Lower leg skin (tissue), 4 donors: ENCODE results near the gene STXBP5L. TPM values are rescaled to one million over a fixed set of nuclear protein-coding genes. Genes with fewer than 3 reads are reported as not detected.
"Not testable (repeated sequence)": the region's sequence is repeated elsewhere in the genome, so short reads cannot be mapped to it uniquely, and the experiment has no call there.

Experiments used
- DNase-seq, 2 donors: peaks; one replicate each; pipeline ENCODE4 v3.0.0-alpha.2; 2019; ENCODE audit warnings: low spot score in 2 of 2
- H3K4me3 ChIP-seq: fragments of 200-600 bp; sonication (generic); 2 replicates; pipeline ENCODE4 v1.5.1; 2017; ENCODE audit warnings: mild to moderate bottlenecking, low read depth; ENCODE audit not compliant: poor library complexity, severe bottlenecking
- CTCF ChIP-seq, 3 donors: fragments of 450-650 bp; IDR thresholded peaks; one replicate each; pipeline ENCODE4 v1.5.1; 2016; ENCODE audit warnings: antibody characterized with exemption in 3 of 3, mild to moderate bottlenecking in 3 of 3, moderate library complexity in 2 of 3
- POLR2A ChIP-seq, 2 donors: fragments of 450-650 bp; IDR thresholded peaks; one replicate each; pipeline ENCODE4 v1.6.1; 2016 to 2017; ENCODE audit warnings: antibody characterized with exemption in 2 of 2, mild to moderate bottlenecking in 1 of 2, moderate library complexity in 1 of 2
- WGBS, 2 donors: methylation state at CpG; one replicate each; pipeline ENCODE4 v1.1.5; 2018; 5-methylcytosine and 5-hydroxymethylcytosine counted together
- intact Hi-C: fragments of 100-400 bp; cut with DNase I; formaldehyde crosslinking; loops from one replicate; pipeline ENCODE4 v1.15.0; 2023; ENCODE audit warnings: low total_unique reads
- total RNA-seq, 4 donors: library from RNA; depleted of rRNA; stranded (reverse); fragments of >200 nt; gene quantifications; one replicate each; pipeline ENCODE4 v1.1.0, GENCODE V29; 2016

Gene STXBP5L
- total RNA-seq, 4 donors from 2014 or later = 0.06 TPM; not detected in 3

DNA sequence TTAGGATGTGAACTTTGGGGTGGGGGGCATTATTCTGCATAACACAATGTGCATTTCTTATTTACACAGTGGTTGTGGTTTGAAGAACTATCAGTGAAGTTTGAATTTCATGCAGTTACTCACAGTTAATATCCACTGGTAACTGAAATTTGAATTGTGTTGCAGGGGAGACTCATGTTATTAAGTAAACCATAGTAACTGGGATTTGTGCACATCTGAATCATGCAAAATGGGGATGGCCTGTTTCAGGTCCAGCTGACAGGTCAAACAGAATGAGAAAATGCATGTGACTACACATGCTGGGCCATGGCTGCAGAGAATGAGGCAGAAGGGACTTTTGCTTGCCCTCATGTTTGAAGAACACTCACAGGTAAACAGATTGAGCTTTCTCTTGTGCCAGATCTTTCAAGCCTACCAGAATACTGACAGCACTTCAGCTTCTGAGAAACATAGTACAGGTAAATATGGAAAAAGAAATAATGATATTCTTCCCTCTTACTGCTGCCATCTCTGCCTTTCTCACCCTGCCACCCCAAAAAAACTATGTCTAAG, 522.7 kb downstream of the STXBP5L start:
- intact Hi-C loops = no loop called here
- H3K4me3 ChIP-seq = no peak overlapping the region
- no peak for DNase-seq
- TF ChIP-seq CTCF (IDR thresholded peaks at IDR 0.05) = no peak
- TF ChIP-seq POLR2A (IDR thresholded peaks at IDR 0.05) = no peak

DNA sequence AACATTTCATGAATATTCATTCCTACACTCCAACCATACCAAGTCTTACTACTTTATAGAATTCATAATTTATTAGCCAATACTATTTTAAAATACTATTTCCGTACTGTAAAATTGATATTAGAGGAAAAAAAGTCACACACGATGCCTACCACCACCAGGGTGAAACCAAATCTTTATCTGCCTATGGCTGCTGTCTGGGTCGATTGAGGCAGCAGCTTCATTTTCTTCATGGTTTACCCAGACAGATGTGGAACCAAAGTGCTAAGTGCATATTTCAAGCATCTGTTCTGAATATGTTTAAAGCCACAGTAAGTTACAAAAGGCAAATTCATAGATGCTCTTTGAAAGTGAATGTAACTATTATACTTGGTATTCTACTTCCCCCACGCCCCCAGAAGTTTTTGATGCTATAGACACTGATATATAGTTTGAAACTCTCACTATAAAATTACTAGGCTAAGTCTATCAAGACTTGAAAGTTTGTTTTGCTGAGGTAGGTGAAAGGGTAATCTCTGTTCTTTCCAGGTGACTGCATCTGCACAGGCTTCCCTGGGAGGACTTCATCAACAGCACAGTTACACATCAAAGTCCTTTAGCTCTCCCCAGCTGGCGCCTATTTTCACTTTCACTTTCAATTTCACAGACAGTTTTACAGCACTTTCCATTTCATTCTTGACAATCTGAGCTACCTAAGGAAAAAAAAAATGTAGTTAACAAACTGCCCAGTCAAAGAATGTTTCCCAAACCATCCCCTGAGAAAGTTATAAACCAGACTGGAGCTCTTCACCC, 523.9 kb downstream of the STXBP5L start:
- intact Hi-C loops = no loop called here
- H3K4me3 ChIP-seq = no peak overlapping the region
- no peak for DNase-seq
- WGBS, 2 donors = 53 to 58% methylated on average over 5 of the region's 5 CpGs
- TF ChIP-seq POLR2A (IDR thresholded peaks at IDR 0.05) = no peak
- TF ChIP-seq CTCF (IDR thresholded peaks at IDR 0.05) = no peak

DNA sequence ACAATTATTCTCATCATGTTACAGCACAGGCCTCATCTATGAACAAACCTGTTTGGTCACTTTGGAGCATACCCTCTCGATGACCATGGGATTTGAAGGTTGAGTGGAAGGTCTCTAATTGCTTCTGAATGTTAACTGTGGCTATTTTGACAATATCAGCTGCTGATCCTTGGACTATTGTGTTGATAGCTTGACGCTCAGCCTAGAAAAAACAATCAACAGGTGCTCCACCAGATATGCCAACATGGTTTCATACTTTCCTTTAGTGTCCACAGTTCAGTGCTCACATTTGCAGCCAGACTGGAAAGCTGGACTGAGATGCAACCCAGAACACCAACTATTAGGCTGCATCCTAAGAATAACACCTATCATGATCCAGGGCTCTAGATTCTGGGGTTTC, 528.1 kb downstream of the STXBP5L start:
- no peak for DNase-seq
- intact Hi-C loops = no loop called here
- H3K4me3 ChIP-seq = no peak overlapping the region
- TF ChIP-seq POLR2A (IDR thresholded peaks at IDR 0.05) = no peak
- TF ChIP-seq CTCF (IDR thresholded peaks at IDR 0.05) = no peak
- WGBS, 2 donors = 89 to 94% methylated on average over 2 of the region's 2 CpGs

GRCh38 chr3:121436641-121437040, 528.6 kb downstream of the STXBP5L start:
- 61 to 66% methylated on average over 3 of the region's 3 CpGs for WGBS, 2 donors
- TF ChIP-seq CTCF (IDR thresholded peaks at IDR 0.05) = no peak
- TF ChIP-seq POLR2A (IDR thresholded peaks at IDR 0.05) = no peak
- no peak overlapping the region for H3K4me3 ChIP-seq
- no peak for DNase-seq
- intact Hi-C loops = no loop called here

DNA sequence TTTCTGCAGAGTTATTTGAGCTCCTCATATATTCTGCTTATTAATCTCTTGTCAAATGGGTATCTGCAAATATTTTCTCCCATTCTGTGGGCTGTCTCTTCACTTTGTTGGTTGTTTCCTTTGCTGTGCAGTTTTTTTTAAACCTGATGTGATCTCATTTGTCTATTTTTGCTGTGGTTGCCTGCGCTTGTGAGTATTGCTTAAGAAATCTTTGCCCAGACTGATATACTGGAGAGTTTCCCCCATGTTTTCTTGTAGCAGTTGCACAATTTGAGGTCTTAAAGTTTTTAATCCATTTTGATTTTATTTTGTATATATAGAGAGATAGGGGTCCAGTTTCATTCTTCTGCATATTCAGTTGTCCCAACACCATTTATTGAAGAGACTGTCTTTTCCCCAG, 535.5 kb downstream of the STXBP5L start:
- WGBS, 2 donors = 94 to 97% methylated on average over 1 of the region's 1 CpG
- H3K4me3 ChIP-seq = no peak overlapping the region
- DNase-seq = no peak
- TF ChIP-seq CTCF (IDR thresholded peaks at IDR 0.05) (no peak), POLR2A (IDR thresholded peaks at IDR 0.05) (no peak)
- intact Hi-C loops = no loop called here

- intact Hi-C loops, H3K4me3 ChIP-seq, DNase-seq: not testable (repeated sequence)
- WGBS, 2 donors = 92 to 94% methylated on average over 11 to 12 of the region's 12 CpGs
Observed at GRCh38 chr3:121451752-121452151, 543.7 kb downstream of the STXBP5L start.
